HL-60 (cell line): ENCODE results near the gene P2RX2.

ENCODE experiments used
- DNase-seq, 2 experiments: peaks; one replicate each; pipeline ENCODE4 v3.0.0-alpha.2; 2010 to 2020; ENCODE audit warnings: low read depth in 1 of 2, low spot score in 1 of 2
- H3K27ac ChIP-seq: fragments of 250-450 bp; sonication (Bioruptor Pico); replicated peaks from 2 replicates; pipeline ENCODE4 v1.5.1; 2020; ENCODE audit warnings: mild to moderate bottlenecking, moderate library complexity
- H3K27me3 ChIP-seq: fragments of 250-450 bp; sonication (Bioruptor Pico); 2 replicates; pipeline ENCODE4 v1.5.1; 2021; ENCODE audit warnings: mild to moderate bottlenecking, moderate library complexity; ENCODE audit not compliant: insufficient read depth, poor library complexity, severe bottlenecking
- H3K4me3 ChIP-seq: replicated peaks from 2 replicates; pipeline ENCODE4 v1.5.1; 2011; ENCODE audit warnings: mild to moderate bottlenecking, control low read depth, low read length; ENCODE audit not compliant: insufficient read depth
- CTCF ChIP-seq: IDR thresholded peaks from one replicate; pipeline ENCODE4 v1.5.1; 2011; ENCODE audit warnings: low read length, control low read depth, inconsistent platforms; ENCODE audit not compliant: insufficient read depth
- GABPA ChIP-seq: IDR thresholded peaks from 2 replicates; pipeline ENCODE4 v1.6.1; 2012; ENCODE audit warnings: low read depth
- POLR2AphosphoS5 ChIP-seq: IDR thresholded peaks from 2 replicates; pipeline ENCODE4 v1.6.1; 2012; ENCODE audit warnings: low read depth
- REST ChIP-seq: IDR thresholded peaks from 2 replicates; pipeline ENCODE4 v1.6.1; 2012; ENCODE audit warnings: low read depth; ENCODE audit not compliant: insufficient replicate concordance
- SPI1 ChIP-seq: IDR thresholded peaks from 2 replicates; pipeline ENCODE4 v1.6.1; 2012; ENCODE audit warnings: low read depth, mild to moderate bottlenecking, borderline replicate concordance

The P2RX2 gene

DNA sequence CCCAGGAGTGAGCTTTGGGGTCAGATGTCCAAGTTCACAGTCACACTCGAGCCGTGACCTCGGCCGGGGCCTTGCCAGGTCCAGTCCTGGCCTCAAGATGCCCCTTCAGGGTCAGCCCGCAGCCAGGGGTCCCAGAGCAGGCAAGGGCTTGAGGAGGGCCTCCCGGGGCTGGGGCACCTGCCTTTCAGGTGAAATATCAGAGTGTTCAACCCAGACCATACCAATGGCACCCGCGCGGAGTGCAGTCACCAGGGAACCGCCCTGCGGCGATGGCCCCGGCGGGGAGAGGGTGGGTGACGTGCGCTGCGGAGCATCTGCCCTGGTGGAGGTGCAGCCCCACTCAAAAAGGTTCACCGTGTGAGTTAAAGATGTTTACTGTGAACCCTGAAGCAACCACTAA is 25.1 kb upstream of the P2RX2 start:
- H3K27me3 ChIP-seq = peaks cover 24% of the 10 kb centered on the region
- no peak overlapping the region for H3K27ac ChIP-seq
- no peak for DNase-seq
- TF ChIP-seq CTCF = no peak
- no peak for TF ChIP-seq REST
- no peak overlapping the region for H3K4me3 ChIP-seq

- Histone ChIP-seq H3K27me3 (peaks cover 28% of the 10 kb centered on the region), H3K4me3 (no peak overlapping the region), H3K27ac (no peak overlapping the region)
Measured at GRCh38 chr12:132593938-132594358, 24.6 kb upstream of the P2RX2 start.

DNA sequence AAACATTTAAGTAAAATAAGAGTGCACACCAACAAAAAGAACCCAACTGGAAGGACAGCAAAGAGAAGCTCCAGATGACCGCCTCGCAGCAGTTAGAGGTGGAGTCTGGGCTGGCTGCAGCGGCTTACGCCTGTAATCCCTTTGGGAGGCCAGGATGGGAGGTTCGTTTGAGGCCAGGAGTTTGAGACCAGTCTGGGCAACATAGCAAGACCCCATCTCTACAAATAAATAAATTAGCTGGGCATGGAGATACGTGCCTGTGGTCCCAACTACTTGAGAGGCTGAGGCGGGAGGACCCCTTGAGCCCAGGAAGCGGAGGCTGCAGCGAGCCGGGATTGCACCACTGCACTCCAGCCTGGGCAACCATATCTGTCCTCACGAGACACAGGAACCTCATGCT is 23.4 kb upstream of the P2RX2 start:
- H3K27ac ChIP-seq = no peak overlapping the region
- DNase-seq = no peak
- H3K4me3 ChIP-seq = no peak overlapping the region
- peaks cover 22% of the 10 kb centered on the region for H3K27me3 ChIP-seq
- TF ChIP-seq CTCF = no peak

More at GRCh38 chr12:132593938-132594358, 24.6 kb upstream of the P2RX2 start:
- DNase-seq = peak in 1 of 2 experiments; percentile 26
- no peak for TF ChIP-seq CTCF
- TF ChIP-seq SPI1 = no peak
- no peak for TF ChIP-seq REST
- TF ChIP-seq POLR2AphosphoS5 = no peak
- no peak for TF ChIP-seq GABPA

DNA sequence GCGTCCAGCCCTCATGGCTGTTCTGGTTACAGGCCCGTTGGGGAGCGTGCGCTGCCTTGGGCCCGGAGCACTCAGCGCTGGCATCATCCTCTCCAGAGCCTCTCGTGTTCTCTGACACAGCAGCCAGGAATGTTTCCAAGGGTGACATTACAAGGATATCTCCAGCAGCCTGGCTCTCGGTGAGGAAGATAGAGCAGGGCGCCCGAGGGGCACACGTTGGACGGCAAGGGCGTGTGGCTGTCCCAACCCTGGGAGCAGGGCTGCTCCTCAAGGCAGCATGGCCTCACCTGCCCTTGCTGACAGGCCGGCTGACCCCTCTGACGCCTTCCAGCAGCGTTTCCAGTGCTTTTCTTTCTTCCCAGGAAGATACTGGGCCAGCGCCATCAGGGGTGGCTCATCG is 22.6 kb upstream of the P2RX2 start:
- H3K27me3 ChIP-seq = peaks cover 18% of the 10 kb centered on the region

More for the DNA sequence above, 22.6 kb upstream of the P2RX2 start:
- no peak for TF ChIP-seq SPI1
- TF ChIP-seq REST = no peak
- no peak for TF ChIP-seq CTCF
- no peak for TF ChIP-seq GABPA
- no peak for TF ChIP-seq POLR2AphosphoS5
- Histone ChIP-seq H3K27ac (no peak overlapping the region), H3K4me3 (no peak overlapping the region)
- DNase-seq = no peak
